Measurements from ENCODE around the gene ATIC. TPM values are rescaled to one million over a fixed set of nuclear protein-coding genes. Genes with fewer than 3 reads are reported as not detected.

Gene ATIC
- total and polyA plus RNA-seq, 2 of the 8 experiments (the other 6 are each of a cell fraction or from before 2014, with no cell fraction given) = 139 to 319 TPM

GRCh38 chr2:215364157-215365155 lies 52.6 kb downstream of the ATIC start:
- POLR2A ChIA-PET (ENCODE audit: partially characterized antibody) = interaction anchor here (1.4 kb wide), 1 partner anchor 13 kb away, joined by 3 read pairs; no protein-coding TSS in a partner anchor
- H3K9me3 ChIP-seq (ENCODE audit: insufficient read depth in 2 of 2, low read depth in 1 of 2, low read length in 1 of 2) = no peaks in the 10 kb centered on the region
- 93% methylated on average over 10 of the region's 10 CpGs; no CpG with 5 or more reads in 1 of the 2 experiments for WGBS, 2 experiments (ENCODE audit: extremely low coverage in 1 of 2, insufficient coverage in 1 of 2, insufficient read length in 1 of 2, insufficient replicate concordance in 2 of 2, low coverage in 1 of 2, low lambda C conversion rate in 2 of 2, missing lambda C conversion rate in 1 of 2)

More at GRCh38 chr2:215364157-215365155, 52.6 kb downstream of the ATIC start:
- Histone ChIP-seq H3K9ac (replicated peaks in 1 of 4; ENCODE audit: extremely low read depth in 1 of 4, low read depth in 3 of 4, low read length in 3 of 4) (no peak overlapping the region), H3K27ac (ENCODE audit: low read depth, low read length) (no peak overlapping the region; the same call in 1 of the 2 replicates), H4K8ac (ENCODE audit: extremely low read depth, insufficient read depth, low read length) (no peak overlapping the region), H2BK20ac (ENCODE audit: low read length) (no peak overlapping the region), H3K79me1 (ENCODE audit: low read depth, low read length) (no peaks in the 10 kb centered on the region), H3K79me2 (ENCODE audit: control insufficient read depth in 1 of 2, insufficient read depth in 2 of 2, low read length in 2 of 2) (no peaks in the 10 kb centered on the region), H3K27me3 (replicated peaks in 1 of 4; ENCODE audit: control insufficient read depth in 3 of 4, extremely low read depth in 1 of 4, insufficient read depth in 3 of 4, low read length in 3 of 4) (no peaks in the 10 kb centered on the region), H3K23me2 (ENCODE audit: low read depth, low read length) (no peaks in the 10 kb centered on the region), H4K91ac (replicated peaks; ENCODE audit: insufficient read length, low read length) (no peak overlapping the region), H3K23ac (ENCODE audit: insufficient read length) (no peak overlapping the region), H2BK15ac (ENCODE audit: low read length) (no peak overlapping the region), H2AK5ac (ENCODE audit: low read depth, low read length) (no peak overlapping the region), H3K36me3 (ENCODE audit: control insufficient read depth in 2 of 4, insufficient read depth in 4 of 4, low read length in 3 of 4) (peaks cover 0 to 60% (median 14%) of the 10 kb centered on the region in 4 experiments; a peak in 6 of 8 replicates), H2AFZ (ENCODE audit: low read length) (no peak overlapping the region), H3K18ac (ENCODE audit: extremely low read depth, low read length) (no peak overlapping the region), H3K4ac (replicated peaks; ENCODE audit: insufficient read length, low read depth, low read length) (no peak overlapping the region), H3K4me1 (replicated peaks in 1 of 4; ENCODE audit: control insufficient read depth in 3 of 4, insufficient read depth in 4 of 4, low read length in 3 of 4) (no peaks in the 10 kb centered on the region), H2BK12ac (ENCODE audit: low read depth, low read length) (no peak overlapping the region), H4K20me1 (replicated peaks in 1 of 2; ENCODE audit: control insufficient read depth in 1 of 2, insufficient read depth in 2 of 2, low read length in 2 of 2) (no peaks in the 10 kb centered on the region), H3K4me3 (ENCODE audit: extremely low read depth in 1 of 4, insufficient read depth in 2 of 4, low read depth in 3 of 4, low read length in 4 of 4) (no peak overlapping the region), H2BK5ac (ENCODE audit: low read depth, low read length) (no peak overlapping the region), H3K14ac (ENCODE audit: insufficient read length) (no peak overlapping the region), H4K5ac (ENCODE audit: insufficient read length, low read depth, low read length) (no peak overlapping the region), H3K4me2 (ENCODE audit: insufficient read depth in 1 of 2, low read depth in 2 of 2, low read length in 2 of 2) (no peak overlapping the region), H2BK120ac (replicated peaks; ENCODE audit: low read depth, low read length) (no peak overlapping the region), H3K56ac (replicated peaks; ENCODE audit: insufficient read length, low read depth, low read length) (no peak overlapping the region)
- DNase-seq (ENCODE audit: low read depth in 1 of 2, low spot score in 2 of 2) = no peak
- TF ChIP-seq POLR2AphosphoS5 (IDR thresholded peaks at IDR 0.05; ENCODE audit: low read depth, low read length) (no peak), SRF (IDR thresholded peaks at IDR 0.05; ENCODE audit: low read depth, low read length) (no peak), RBBP5 (IDR thresholded peaks at IDR 0.05; ENCODE audit: borderline replicate concordance, low read depth, low read length) (no peak), SP4 (IDR thresholded peaks at IDR 0.05; ENCODE audit: low read length) (no peak), RFX5 (IDR thresholded peaks at IDR 0.05; ENCODE audit: borderline replicate concordance, low read depth, low read length) (no peak), BCL11A (IDR thresholded peaks at IDR 0.05; ENCODE audit: low read depth in 2 of 2, low read length in 2 of 2) (no peak), RNF2 (IDR thresholded peaks at IDR 0.05; ENCODE audit: borderline replicate concordance, low read depth, low read length, missing control alignments, poor library complexity, severe bottlenecking) (no peak), FOSL1 (IDR thresholded peaks at IDR 0.05; ENCODE audit: insufficient read depth, low read depth, low read length) (no peak), RAD21 (IDR thresholded peaks at IDR 0.05 in 1 of 2, conservative IDR thresholded peaks at IDR 0.05 in 1 of 2; ENCODE audit: low read depth in 2 of 2, low read length in 2 of 2) (no peak)
- CTCF ChIA-PET (ENCODE audit: partially characterized antibody) = interaction anchor here (0.6 kb wide), 1 partner anchor 568 kb away, joined by 3 read pairs; no protein-coding TSS in a partner anchor
- FAIRE-seq = no peak
